Measurements from ENCODE around the gene TMEM259.

The TMEM259 gene

DNA sequence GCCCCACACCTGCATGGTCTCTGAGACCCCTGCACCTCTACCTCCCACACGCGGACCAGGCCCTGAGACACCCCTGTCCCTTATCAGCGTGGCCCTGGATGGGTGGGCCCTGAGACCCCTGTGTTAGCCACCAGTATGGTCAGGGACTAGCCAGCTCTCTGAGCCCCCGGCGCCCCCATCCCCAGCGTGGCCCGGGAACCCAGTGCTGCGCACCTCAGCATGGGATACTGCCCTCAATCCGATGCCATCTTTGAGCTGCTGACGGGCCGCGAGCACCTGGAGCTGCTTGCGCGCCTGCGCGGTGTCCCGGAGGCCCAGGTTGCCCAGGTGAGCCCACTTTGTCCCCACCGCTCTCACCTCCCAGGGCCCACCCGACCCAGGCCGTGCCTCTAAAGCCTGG lies 41.1 kb upstream of the TMEM259 start:
- Histone ChIP-seq H3K4me3 (no peak overlapping the region), H3K27ac (no peak overlapping the region)
- TF ChIP-seq, protein P1, sequence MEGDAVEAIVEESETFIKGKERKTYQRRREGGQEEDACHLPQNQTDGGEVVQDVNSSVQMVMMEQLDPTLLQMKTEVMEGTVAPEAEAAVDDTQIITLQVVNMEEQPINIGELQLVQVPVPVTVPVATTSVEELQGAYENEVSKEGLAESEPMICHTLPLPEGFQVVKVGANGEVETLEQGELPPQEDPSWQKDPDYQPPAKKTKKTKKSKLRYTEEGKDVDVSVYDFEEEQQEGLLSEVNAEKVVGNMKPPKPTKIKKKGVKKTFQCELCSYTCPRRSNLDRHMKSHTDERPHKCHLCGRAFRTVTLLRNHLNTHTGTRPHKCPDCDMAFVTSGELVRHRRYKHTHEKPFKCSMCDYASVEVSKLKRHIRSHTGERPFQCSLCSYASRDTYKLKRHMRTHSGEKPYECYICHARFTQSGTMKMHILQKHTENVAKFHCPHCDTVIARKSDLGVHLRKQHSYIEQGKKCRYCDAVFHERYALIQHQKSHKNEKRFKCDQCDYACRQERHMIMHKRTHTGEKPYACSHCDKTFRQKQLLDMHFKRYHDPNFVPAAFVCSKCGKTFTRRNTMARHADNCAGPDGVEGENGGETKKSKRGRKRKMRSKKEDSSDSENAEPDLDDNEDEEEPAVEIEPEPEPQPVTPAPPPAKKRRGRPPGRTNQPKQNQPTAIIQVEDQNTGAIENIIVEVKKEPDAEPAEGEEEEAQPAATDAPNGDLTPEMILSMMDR (IDR thresholded peaks at IDR 0.05), result no peak
- DNase-seq (ENCODE audit: low spot score), result no peak

DNA sequence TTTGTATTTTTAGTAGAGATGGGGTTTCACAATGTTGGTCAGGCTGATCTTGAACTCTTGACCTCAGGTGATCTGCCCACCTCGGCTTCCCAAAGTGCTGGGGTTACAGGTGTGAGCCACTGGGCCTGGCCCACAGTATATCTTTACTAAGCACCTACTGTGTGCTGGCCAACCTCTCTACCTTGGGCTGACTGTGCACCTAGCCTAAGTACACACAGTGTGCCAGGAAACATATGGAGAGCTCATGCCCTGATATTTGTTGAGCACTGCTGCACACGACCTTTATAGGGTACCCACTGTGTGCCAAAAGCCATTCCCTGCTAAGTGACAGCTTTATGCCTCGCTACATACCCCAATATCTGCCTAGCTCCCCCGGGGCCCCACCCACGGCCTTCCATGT lies 39.8 kb upstream of the TMEM259 start:
- Histone ChIP-seq H3K4me3 (no peak overlapping the region), H3K27ac (no peak overlapping the region)
- no peak for DNase-seq (ENCODE audit: low spot score)
- TF ChIP-seq, protein P1 (IDR thresholded peaks at IDR 0.05), result no peak

GRCh38 chr19:1058112-1058511 lies 37.2 kb upstream of the TMEM259 start:
- no peak for DNase-seq (ENCODE audit: low spot score)
- no peak overlapping the region for H3K4me3 ChIP-seq
- H3K27ac ChIP-seq, result no peak overlapping the region
- TF ChIP-seq, protein P1 (IDR thresholded peaks at IDR 0.05), result no peak

DNA sequence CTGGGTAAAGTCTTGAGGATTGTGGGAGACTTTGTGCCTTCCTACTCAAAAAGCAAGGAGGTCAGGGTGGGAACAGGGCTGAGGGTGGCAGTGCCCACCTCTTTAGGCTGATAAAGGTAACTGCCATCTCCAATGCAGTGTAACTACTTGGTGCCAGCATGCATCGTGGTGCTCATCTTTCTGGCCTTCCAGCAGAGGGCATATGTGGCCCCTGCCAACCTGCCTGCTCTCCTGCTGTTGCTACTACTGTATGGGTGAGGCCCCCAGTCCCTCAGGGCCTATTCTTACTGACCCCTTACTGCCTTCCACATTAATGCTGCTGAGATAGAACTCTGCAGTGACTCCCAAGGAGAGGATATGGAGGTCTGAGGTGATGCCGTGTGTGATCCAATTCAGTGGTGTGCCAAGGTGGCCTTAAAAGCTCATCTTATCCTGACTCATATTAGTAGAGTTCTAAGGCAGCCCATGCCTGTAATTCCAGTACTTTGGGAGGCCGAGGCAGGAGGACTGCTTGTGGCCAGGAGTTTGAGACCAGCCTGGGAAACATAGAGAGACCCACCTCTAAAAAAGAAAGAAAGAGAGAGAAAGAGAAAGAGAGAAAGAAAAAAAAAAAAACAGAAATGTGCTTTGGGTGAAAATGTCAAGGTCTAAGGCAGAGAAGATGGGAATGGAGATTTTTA lies 36.4 kb upstream of the TMEM259 start:
- TF ChIP-seq, protein P1 (IDR thresholded peaks at IDR 0.05), result no peak
- no peak overlapping the region for H3K27ac ChIP-seq
- DNase-seq (ENCODE audit: low spot score), result no peak
- no peak overlapping the region for H3K4me3 ChIP-seq

DNA sequence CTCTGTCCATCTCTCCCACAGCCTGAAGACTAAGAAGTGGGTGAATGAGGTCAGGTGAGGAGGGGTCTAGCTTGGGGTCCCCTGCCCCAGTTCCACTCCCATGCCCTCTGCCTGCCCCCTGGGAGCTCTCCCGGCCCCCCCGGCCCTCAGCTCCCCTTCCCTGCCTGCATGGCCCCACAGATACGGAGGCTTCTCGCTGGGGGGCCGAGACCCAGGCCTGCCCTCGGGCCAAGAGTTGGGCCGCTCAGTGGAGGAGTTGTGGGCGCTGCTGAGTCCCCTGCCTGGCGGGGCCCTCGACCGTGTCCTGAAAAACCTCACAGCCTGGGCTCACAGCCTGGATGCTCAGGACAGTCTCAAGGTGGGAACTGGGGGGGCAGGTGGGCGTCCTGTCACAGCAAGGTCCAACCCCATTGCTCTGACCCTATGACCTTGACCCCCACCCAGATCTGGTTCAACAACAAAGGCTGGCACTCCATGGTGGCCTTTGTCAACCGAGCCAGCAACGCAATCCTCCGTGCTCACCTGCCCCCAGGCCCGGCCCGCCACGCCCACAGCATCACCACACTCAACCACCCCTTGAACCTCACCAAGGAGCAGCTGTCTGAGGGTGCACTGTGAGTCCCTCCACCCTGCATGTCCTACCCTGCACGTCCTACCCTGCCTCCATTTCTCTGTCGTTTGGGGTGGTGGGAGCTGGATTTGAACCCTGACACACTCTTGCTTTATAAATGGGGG lies 35.1 kb upstream of the TMEM259 start:
- TF ChIP-seq, protein P1 (IDR thresholded peaks at IDR 0.05), result no peak
- H3K4me3 ChIP-seq, result no peak overlapping the region
- H3K27ac ChIP-seq, result no peak overlapping the region
- no peak for DNase-seq (ENCODE audit: low spot score)

DNA sequence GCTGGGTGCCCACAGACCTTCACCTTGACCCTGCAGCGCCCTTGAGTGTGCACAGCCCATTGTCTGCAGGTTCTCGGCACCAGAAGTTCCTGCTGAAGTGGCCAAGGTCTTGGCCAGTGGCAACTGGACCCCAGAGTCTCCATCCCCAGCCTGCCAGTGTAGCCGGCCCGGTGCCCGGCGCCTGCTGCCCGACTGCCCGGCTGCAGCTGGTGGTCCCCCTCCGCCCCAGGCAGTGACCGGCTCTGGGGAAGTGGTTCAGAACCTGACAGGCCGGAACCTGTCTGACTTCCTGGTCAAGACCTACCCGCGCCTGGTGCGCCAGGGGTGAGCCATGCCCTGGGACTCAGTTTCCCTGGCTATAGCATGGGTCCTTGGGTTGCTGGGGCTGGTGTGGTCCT lies 34.1 kb upstream of the TMEM259 start:
- TF ChIP-seq, protein P1 (IDR thresholded peaks at IDR 0.05), result no peak
- Histone ChIP-seq H3K27ac (no peak overlapping the region), H3K4me3 (no peak overlapping the region)
- DNase-seq (ENCODE audit: low spot score), result no peak

Measured in coronary artery (tissue), 2 donors.